ENCODE measurements around the gene SH3BP5L. TPM values are rescaled to one million over a fixed set of nuclear protein-coding genes. Genes with fewer than 3 reads are reported as not detected.
A peak's percentile ranks its signal among the peaks of the same experiment; 100 is the strongest.

Gene SH3BP5L
- total RNA-seq, 4 donors from 2014 or later = 15.7 to 26.4 (median 22.8) TPM

DNA sequence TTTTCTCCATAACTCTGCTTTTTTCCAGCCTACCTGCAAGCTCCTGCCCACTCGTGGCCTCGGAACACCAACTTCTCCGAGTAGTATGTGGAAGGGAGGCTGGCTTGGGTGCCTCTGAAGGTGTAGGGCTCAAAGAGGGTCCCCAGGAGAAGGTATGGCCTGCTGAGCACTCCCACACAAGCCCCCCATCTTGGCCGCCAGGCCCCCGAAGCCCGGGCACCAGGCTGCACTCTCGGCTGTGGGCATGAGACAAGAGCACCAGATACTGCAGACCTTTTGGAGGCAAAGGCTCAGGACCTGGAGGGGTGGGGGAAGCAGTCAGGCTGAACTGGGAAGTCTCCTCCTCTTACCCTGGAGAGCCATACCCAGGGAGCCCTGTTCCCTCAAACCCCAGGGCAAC is 31.5 kb upstream of the SH3BP5L start:
- no peak for DNase-seq
- no peak for TF ChIP-seq POLR2A (IDR thresholded peaks at IDR 0.05)
- TF ChIP-seq, protein P1, sequence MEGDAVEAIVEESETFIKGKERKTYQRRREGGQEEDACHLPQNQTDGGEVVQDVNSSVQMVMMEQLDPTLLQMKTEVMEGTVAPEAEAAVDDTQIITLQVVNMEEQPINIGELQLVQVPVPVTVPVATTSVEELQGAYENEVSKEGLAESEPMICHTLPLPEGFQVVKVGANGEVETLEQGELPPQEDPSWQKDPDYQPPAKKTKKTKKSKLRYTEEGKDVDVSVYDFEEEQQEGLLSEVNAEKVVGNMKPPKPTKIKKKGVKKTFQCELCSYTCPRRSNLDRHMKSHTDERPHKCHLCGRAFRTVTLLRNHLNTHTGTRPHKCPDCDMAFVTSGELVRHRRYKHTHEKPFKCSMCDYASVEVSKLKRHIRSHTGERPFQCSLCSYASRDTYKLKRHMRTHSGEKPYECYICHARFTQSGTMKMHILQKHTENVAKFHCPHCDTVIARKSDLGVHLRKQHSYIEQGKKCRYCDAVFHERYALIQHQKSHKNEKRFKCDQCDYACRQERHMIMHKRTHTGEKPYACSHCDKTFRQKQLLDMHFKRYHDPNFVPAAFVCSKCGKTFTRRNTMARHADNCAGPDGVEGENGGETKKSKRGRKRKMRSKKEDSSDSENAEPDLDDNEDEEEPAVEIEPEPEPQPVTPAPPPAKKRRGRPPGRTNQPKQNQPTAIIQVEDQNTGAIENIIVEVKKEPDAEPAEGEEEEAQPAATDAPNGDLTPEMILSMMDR (IDR thresholded peaks at IDR 0.05 in 4 of 5, conservative IDR thresholded peaks at IDR 0.05 in 1 of 5) = no peak
- H3K4me1 ChIP-seq = peaks cover 13 to 23% of the 10 kb centered on the region in 2 donors
- H3K27ac ChIP-seq = no peak overlapping the region
- peaks cover 0 to 5% of the 10 kb centered on the region in 2 donors for H3K36me3 ChIP-seq
- H3K27me3 ChIP-seq = no peaks in the 10 kb centered on the region
- H3K9me3 ChIP-seq = no peaks in the 10 kb centered on the region
- in situ Hi-C loops (cut with MboI; ENCODE audit: low sequenced_read_pairs in 4 of 4) = no loop called here
- ATAC-seq = no peak
- no peak overlapping the region for H3K4me3 ChIP-seq
- intact Hi-C loops (cut with DNase I; ENCODE audit: low total_unique reads) = no loop called here

DNA sequence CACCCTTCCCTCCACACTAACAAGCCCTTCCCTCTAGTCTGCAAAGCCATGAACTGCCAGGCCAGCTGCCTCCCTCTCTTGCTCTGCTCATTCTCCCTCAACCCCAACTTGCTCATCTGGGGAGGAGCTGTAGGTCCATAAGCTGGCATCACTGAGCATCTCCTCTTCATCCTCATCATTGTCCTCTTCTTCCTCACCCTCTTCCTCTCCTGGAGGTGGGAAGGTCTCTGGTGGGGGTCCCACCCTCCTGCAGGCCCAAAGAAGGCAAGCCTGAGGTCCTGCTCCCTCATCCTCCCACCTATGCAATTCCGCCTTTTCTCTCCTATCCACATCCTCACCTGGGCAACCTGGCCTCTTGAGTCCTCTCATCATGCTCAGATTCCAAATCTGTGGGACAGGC is 30.5 kb upstream of the SH3BP5L start:
- DNase-seq = no peak

DNA sequence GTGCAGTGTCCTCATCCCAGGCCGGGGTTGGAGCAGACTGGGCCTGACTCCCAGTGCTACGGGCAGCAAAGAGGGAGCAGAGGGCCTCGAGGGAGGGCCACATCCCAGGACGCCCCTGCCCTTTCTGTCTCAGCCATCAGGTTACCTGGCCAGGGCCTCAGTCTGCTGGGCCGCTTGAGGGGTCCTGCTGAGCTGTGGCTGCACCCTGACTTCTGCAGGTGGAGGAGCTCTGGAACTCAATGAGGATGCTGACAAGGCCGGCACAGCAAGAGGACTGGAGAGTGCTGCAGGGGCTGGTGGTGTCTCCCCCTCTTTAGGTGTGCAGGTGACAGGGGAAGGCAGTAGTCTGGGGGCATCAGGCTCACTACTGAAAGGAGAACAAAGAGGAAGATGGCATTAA is 29.9 kb upstream of the SH3BP5L start:
- Histone ChIP-seq H3K27ac (no peak overlapping the region), H3K36me3 (peaks cover 0 to 5% of the 10 kb centered on the region in 2 donors), H3K9me3 (no peaks in the 10 kb centered on the region), H3K4me3 (no peak overlapping the region), H3K4me1 (peaks cover 13 to 23% of the 10 kb centered on the region in 2 donors), H3K27me3 (no peaks in the 10 kb centered on the region)
- in situ Hi-C loops (cut with MboI; ENCODE audit: low sequenced_read_pairs in 4 of 4) = no loop called here
- ATAC-seq = no peak
- TF ChIP-seq, protein P1 (IDR thresholded peaks at IDR 0.05 in 4 of 5, conservative IDR thresholded peaks at IDR 0.05 in 1 of 5) = no peak
- TF ChIP-seq POLR2A (IDR thresholded peaks at IDR 0.05) = no peak
- intact Hi-C loops (cut with DNase I; ENCODE audit: low total_unique reads) = no loop called here
- no peak for DNase-seq

More for the DNA sequence above, 30.5 kb upstream of the SH3BP5L start:
- Histone ChIP-seq H3K36me3 (peaks cover 0 to 5% of the 10 kb centered on the region in 2 donors), H3K4me1 (peaks cover 13 to 23% of the 10 kb centered on the region in 2 donors), H3K9me3 (no peaks in the 10 kb centered on the region), H3K4me3 (no peak overlapping the region), H3K27ac (peak overlapping the region in 1 of 4 donors; percentile 12), H3K27me3 (no peaks in the 10 kb centered on the region)
- no peak for ATAC-seq
- in situ Hi-C loops (cut with MboI; ENCODE audit: low sequenced_read_pairs in 4 of 4) = no loop called here
- TF ChIP-seq, protein P1 (IDR thresholded peaks at IDR 0.05 in 4 of 5, conservative IDR thresholded peaks at IDR 0.05 in 1 of 5) = no peak
- TF ChIP-seq POLR2A (IDR thresholded peaks at IDR 0.05) = no peak
- intact Hi-C loops (cut with DNase I; ENCODE audit: low total_unique reads) = no loop called here

DNA sequence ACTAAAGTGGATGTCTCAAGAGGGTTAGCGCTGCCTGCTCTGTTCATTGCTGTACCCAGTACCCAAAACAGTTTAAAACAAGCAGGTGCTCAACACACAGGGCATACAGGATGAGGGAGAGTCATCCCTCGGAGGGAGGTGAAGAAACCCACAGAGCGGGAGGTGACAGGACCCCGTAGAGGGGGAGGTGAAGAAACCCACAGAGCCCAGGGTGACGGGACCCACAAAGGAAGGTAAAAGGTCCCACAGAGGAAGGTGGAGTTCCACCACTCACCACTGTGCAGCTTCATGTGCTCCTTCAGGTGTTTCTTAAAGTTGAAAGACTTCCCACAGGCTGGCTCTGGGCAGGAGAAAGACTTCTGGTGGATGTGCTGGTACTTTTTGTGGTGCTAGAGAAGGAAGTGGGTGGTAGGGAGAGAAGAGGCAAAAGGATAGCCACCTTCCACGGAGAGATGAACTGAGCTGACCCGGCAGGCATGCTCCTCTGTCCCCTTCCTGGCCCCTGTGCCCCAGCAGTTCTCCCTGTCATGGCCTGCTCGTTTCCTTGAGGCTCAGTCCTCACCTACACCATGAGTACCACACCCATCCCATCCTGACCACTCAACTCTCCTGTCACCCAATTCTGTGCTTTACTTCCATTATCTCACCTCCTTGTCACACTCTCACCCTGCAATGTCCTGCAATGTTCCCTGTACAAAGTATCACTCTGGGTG is 28.1 kb upstream of the SH3BP5L start:
- no peak for TF ChIP-seq POLR2A (IDR thresholded peaks at IDR 0.05)
- TF ChIP-seq, protein P1 (IDR thresholded peaks at IDR 0.05 in 4 of 5, conservative IDR thresholded peaks at IDR 0.05 in 1 of 5) = no peak
- DNase-seq (no peak), ATAC-seq (no peak)
- Histone ChIP-seq H3K27me3 (no peaks in the 10 kb centered on the region), H3K27ac (peak overlapping the region in 1 of 4 donors; percentile 18), H3K9me3 (no peaks in the 10 kb centered on the region), H3K4me3 (no peak overlapping the region), H3K36me3 (peaks cover 0 to 22% of the 10 kb centered on the region in 2 donors), H3K4me1 (peaks cover 6 to 14% of the 10 kb centered on the region in 2 donors)
- in situ Hi-C loops (cut with MboI; ENCODE audit: low sequenced_read_pairs in 4 of 4) (no loop called here), intact Hi-C loops (cut with DNase I; ENCODE audit: low total_unique reads) (no loop called here)

Measured in gastrocnemius medialis (tissue), 4 donors.